Purkinje cell (primary cell): ENCODE results near the gene TFDP2. TPM values are rescaled to one million over a fixed set of nuclear protein-coding genes. Genes with fewer than 3 reads are reported as not detected.

Source experiments
- polyA plus RNA-seq: library from polyadenylated mRNA; unstranded; fragments of >200 nt; fragmentation: Nextera tagmentation; gene quantifications from 2 replicates; pipeline ENCODE4 v1.2.1, GENCODE V29; 2014

TFDP2 gene, protein sequence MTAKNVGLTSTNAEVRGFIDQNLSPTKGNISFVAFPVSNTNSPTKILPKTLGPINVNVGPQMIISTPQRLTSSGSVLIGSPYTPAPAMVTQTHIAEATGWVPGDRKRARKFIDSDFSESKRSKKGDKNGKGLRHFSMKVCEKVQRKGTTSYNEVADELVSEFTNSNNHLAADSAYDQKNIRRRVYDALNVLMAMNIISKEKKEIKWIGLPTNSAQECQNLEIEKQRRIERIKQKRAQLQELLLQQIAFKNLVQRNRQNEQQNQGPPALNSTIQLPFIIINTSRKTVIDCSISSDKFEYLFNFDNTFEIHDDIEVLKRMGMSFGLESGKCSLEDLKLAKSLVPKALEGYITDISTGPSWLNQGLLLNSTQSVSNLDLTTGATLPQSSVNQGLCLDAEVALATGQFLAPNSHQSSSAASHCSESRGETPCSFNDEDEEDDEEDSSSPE
- polyA plus RNA-seq, result 55.4 and 60.4 TPM in 2 replicates

DNA sequence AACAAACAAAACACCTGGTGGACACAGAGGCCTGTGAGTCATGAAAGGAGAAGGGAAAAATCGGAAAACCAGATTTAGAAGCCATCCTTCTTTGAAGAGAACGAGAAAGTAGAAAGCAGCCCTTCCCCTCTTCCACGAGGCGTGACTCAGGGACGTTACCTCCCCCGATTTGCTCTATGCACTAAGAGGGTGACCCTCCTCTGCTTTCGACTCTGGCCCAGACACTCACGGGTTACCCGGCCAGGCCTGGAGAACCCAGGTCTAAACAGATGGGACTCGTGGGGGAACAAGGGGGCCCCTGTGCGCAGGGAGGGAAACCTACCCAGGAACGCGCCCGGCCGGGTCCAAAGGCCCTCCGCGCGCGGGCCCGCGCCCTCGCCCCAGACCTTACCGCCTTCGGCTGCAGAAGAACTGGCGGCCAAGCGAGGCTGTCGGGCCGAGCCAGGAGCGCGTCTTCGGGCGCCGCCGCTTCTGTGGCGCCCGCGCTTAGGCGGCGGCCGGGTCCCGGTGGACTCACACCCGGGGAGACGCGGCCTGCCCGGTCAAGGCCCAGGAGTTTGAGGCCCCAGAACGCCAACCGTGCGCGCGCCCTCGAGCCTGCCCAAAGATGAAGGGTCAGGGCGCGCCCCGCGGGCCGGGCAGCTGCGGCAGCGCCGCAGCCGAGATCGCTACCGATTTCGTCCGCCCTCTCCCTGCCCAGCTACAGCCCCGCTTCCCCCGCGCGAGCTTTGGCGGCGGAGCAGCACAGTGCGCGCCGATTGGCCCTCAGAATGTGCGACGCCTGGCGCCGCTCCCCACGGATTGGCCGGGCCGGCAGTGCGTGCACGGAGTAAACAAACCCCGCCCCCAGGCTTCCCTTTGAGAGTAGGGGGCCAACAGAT is at the start of gene TFDP2:
Gene TFDP2 (minus strand): TSS at position 753 of the 881 bp plus-strand sequence. CDS start 47,795 bp downstream, outside the sequence.

Other genes with a start within 250 kb of the TFDP2 start
- 3.5 and 4.6 TPM in 2 replicates for gene GK5, start 76.0 kb upstream of the TFDP2 start, polyA plus RNA-seq